TTC549 (cell line): ENCODE results near the gene TVP23A.

Experiments
- FAIRE-seq: peaks from 2 replicates; lab custom pipeline; 2012; peaks lifted over from hg19 to GRCh38; lab: Jason Lieb, UNC

Gene TVP23A

DNA sequence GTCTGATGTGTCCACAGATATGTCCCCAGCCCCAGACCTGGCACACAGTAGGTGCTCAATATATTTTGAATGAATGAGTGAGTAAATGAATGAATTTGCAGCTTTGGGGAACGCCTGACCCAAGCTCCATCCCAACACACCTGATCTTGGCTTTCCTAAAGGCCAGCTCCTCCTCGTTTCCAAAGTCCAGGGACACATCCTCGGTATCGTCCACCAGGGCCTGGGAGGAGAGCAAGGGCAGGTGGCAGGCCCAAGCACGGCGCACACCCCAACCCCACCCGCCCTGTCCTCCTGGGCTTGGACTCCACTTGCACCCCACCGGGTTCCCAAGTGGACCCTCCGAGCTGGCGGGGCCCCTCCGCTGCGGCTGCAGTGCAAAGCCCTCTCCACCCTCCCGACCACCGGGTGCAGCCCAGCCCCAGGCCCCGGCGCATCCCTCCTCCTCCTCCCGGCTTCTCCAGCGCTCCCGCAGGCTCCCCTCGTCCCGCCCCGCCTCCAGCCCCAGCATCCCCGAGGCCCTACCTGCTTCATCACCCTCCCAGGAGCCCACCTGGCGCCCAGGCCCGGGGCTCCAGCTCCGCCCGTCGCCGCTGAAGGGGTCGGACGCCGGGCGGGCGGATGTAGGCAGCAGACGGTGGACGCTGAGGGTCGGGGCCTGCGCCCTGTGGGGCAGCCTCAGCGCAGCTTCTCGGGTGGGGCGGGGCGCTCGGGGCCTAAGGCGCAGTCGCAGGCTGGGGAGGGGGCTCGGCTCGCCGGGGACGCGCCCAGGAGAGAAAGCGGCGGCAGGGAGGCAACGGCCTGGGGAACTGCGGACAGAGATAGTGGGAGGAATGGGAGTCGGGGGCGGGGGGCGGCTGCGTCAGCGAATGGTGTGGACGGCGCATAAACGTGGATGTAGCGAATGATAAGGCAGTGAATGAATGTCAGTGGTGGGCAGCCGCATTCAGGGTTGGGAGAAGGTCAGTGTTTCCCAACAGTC, at the start of gene TVP23A:
Gene TVP23A, minus strand, starts transcription at position 832 of the 979 bp plus-strand sequence. Its CDS starts 301 bp downstream, at position 531.
- no peak for FAIRE-seq

DNA sequence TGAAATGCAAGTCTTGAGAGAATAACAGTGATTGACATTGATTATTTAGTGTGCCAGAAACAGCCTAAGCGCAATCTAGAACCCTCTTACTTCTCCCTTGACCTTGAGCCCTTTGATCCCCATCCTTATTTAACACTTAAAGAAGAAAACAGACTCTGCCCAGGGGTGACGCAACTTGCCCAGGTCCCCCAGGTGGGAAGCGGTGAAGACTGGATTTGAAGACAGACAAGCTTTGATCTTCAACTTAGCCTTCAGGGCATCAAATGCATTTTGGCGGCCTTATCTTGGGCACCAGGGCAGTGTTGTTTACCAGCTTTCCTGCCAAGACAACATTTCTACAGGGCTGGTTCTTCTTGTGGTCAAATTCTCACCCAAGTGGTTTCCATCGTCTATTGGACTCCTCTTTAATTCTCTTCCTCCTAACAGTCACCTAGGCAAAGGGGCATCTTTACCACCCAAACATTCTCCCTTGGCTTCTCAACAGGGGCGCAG, 49.6 kb upstream of the TVP23A start:
- no peak for FAIRE-seq

DNA sequence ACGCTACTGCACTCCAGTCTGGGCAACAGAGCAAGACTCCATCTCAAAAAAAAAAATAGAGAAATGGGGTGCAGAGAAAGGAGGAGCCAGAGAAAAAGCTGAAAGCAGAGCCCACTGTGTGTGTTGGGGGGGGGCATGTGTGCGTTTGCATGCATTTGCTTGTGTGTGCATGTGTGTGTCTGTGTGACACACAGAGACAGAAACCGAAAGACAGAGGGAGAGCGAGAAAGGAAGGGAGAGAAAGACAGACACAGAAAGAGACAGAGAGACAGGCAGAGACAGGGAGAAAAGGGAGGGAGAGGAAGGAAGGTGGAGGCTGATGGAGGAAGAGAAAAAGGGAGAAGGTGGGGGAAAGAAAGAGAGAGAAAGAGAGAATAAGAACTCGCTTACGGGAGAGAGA, 48.6 kb upstream of the TVP23A start:
- no peak for FAIRE-seq

DNA sequence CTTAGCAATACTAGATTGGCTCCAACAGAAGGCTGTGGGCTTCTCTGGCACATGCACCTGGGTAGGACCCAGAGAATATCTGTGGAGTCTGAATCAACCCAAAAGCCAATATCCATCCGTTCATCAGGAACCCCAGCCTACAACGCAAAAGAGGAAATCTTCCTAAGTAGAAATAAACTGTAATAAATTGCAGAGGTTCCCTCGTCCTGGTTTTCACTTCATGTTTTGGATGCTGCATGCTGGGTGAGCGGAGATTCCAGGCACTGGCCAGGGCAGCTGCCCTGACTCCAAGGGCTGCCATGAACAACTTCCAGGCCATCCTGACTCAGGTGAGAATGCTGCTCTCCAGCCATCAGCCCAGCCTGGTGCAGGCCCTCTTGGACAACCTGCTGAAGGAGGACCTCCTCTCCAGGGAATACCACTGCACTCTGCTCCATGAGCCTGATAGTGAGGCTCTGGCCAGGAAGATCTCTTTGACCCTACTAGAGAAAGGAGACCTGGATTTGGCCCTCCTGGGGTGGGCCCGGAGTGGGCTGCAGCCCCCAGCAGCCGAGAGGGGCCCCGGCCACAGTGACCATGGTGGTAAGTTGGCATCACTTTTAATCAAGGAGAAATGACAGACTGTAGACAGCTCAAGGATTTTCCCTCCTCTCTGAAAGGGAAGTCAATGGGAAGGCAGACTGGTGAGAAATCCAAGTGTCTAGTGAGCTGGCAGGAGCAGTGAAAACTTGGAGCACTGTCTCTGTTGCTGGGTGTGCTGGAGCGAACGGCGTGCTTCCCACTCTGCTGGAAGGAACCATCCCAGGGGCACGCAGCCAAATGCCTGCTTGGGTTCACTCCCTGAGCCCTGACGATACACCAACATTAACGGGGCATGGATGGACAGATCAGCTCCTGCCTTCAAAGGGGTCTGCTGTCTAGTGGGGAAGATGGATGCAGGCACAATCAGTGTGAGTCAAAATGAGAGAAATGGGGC, 47.7 kb upstream of the TVP23A start:
- FAIRE-seq: no peak

DNA sequence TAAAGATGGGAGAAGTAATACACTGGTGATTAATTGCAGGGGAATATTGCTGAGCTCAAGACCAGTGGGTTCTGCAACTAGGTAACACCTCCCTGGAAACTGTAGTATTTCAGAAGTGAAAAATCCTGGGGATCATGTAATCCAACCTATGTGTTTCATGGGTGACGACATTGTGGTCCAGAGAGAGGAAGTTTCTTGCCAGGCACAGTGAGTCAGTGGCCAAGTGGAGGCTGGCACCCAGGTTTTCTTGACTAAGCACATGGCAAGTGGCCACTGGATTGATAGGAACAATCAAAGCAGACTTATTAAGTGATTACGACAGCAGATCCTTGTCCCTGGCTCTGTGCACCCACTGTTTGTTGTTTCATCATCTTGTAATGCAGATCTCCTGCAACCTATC, 43.8 kb upstream of the TVP23A start:
- no peak for FAIRE-seq

DNA sequence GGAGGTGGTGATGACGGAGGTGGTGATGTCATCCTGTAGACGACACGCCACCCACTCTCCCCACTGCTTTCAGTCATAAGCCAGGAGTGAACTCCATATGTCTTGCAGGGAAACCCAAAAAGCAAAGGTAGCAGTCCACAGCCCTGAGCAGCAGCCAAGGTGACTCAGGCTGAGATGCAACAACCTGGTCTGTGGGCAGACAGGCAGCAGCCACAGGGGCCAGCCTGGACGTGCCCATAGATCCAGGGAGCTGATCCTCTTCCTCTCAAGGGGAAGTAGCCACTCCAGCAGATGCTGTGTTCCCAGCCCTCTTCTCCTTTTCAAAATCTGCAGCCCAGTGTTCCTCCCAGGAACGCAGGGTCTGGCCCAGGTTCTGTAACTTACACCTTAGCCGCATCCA, 41.1 kb upstream of the TVP23A start:
- FAIRE-seq: no peak

DNA sequence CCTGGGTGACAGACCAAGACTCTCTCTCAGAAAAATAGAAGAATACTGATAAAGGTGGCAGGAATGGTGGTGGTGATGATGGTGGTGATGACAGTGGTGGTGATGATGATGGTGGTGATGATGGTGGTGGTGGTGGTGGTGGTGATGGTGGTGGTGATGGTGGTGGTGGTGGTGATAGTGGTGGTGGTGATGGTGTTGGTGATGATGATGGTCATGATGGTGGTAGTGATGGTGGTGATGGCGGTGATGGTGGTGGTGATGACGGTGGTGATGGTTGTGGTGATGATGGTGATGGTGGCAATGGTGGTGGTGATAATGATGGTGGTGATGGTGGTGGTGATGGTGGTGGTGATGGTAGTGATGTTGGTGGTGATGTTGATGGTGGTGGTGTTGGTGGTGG, 40.4 kb upstream of the TVP23A start:
- no peak for FAIRE-seq

DNA sequence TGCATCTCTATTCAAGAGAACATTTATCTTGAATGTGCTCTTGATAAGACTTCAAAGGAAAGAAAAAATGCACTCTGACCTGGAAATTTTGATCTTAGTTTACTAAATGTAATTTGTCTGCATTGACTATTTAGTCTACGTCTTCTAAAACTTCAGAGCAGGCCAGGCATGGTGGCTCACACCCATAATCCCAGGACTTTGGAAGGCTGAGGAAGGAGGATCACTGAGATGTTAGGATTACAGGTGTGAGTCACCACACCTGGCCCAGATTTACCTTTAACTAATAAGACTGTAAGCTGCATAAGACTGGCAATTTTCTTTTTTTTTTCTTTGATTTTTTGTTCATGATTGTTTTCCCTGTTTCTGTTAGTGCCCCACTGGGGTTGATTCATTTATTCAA, 39.6 kb upstream of the TVP23A start:
- FAIRE-seq: no peak

DNA sequence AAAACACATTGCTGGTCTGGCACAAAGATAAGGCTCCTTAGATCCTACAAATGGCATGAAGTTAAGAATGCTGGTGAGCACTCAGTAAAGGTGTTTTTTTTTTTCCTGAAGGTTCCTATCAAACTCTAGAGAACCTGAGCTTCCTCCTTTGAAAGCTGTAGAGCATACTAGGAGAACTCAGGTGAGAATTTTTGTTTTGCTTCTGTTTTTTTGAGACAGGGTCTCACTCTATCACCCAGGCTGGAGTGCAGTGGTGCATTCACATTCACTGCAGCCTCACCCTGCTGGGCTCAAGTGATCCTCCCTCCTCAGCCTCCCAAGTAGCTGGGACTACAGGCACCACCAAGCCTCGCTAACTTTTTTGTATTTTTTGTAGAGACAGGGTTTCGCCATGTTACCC, 37.4 kb upstream of the TVP23A start:
- no peak for FAIRE-seq

DNA sequence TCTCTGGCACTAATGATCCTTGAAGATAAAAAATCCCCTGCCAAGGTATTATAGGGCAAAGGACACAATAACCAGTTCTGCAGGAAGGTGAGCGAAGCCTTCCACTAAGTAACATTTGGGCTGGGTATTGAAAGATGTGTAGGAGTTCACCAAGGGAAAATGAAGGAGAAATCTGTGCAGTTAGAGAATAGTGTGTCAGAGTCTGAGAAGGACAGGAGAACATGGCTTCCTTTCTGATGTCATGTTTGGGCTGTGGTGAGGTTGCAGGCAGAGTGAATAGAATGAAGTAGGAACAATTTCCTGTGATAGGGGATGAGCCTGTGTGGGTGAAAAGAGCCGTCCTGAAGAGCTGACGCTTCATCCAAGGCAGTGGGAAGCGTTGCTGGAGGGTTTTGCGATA, 34.4 kb upstream of the TVP23A start:
- no peak for FAIRE-seq

DNA sequence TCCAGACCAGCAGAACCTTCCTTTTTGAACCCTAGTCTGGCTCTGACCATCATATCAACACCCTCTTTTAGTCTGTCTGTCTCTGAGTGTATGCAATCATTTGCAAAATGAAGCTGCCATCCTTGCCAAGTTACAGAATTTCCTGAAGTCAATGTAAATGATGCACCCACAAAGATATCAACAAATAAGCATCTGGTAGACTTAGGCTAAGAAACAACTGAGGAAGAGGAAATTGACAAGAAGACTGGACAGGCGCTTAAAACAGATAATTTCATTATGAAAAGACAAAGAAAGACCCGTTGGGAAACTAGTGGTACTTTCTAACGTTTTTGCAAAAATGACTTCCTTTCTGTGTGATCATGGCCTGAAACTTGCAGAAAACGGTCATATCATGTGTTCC, 33.7 kb upstream of the TVP23A start:
- FAIRE-seq: no peak

DNA sequence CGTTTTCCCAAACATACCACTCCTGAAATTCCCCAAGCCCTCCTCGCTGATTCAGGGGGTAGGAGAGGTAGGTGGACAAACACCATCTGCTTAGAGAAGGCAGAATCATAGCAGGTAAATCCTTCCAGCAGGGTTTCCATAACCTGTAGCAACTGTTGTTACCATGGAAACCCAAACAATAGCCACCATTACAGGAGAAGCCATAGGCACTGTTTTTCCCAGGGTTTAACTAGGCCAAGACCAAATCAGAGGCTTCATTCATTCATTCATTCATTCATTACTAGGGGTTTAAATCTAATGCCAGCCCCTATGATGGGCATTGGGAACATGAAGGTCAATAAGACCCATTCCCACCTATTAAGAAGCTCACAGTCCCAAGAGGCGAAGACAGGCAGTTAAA, 32.9 kb upstream of the TVP23A start:
- no peak for FAIRE-seq

DNA sequence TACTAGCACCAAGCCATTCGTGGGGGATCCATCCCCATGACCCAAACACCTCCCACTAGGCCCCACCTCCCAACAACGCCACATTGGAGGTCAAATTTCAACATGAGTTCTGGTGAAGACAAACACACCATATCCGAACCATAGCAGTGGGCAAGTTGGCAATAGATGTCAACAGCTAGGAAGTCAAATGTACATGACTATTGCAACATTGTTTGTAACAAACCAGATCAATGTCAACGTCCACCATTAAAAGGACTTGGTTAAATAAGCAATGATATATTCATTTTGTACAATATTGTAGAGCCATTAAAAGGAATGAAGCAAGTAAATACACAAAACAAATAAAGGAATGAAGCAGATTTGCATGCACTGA, 31.9 kb upstream of the TVP23A start:
- FAIRE-seq: no peak

DNA sequence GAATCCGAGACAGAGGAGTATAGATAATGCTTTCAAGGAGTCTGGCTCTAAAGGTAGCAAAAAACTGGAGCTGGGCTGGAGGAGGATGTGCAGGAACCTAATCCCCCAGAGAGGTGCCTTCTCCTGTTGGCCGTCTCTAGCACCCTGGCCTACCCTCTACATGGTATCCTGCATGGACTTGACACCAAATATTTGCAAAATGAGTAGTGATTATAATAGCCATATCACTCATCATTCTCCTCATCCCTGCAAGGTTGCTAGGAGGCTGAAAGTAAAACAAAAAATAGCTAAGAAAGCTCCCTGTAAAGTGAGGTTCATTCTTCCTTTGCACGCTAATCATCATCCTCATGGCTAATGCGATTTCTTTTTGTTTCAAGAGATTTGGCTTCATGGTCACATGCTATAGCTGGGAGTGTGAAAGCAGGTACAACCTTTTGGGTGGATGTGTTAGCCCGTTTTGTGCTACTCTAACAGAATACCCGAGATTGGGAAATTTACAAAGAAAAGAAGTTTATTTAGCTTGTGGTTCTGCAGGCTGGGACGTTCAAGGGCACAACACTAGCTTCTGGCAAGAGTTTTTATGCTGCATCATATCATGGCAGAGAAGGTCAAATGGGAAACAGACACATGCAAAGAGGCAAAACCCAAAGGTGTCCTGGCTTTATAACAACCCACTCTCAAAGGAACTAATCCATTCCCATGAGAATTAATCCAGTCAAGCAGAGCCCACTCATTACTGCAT, 31.3 kb upstream of the TVP23A start:
- FAIRE-seq: no peak

DNA sequence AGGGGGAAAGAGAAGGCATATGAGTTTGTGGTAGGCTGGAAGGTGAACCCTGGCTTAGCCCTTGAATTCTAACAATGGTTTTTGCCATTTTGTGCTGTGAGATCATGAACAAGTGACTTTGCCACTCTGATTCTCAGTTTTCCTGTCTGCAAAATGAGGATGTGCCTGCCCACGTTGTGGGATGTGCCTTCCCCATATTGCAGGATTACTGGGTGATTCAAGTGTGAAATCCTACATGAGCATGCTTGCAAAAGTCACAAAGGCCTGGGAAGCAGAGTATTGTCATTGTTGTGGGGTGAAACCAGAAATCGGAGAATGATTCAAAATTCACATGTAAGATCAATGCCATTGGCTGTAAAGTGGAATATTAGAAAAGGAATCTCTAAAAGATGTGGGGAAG, 28.6 kb upstream of the TVP23A start:
- FAIRE-seq: no peak

DNA sequence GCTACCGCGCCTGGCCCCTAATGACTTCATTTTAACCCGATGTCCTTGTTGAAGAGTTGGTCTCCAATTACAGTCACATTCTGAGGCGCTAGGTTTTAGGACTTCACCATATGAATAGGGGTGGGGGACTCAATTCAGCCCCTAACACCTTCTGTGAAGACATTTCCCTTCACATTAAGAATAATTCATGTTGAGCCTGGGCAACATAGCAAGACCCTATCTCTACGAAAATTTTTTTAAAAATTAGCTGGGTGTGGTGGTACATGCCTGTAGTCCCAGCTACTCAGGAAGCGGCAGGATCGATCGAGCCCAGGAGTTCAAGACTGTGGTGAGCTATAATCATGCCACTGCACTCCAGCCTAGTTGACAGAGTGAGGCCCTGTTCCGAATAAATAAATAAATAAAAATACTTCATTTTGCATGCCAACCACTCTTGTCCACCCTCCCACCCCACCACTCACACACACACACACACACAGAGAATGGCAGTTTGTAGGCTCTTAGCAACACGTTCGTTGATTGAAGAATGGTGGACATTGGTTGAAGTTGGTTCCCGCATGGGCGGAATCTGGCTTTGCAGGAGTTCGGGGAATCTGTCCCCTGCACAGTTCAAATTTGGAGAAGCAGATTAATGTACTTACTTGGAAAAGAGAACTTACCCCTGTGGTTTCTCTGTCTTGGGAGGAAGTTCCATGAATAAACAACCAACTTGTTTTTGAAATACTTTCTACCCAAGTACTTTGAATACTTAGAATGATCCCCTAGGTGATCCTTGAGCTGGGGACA, 27.8 kb upstream of the TVP23A start:
- no peak for FAIRE-seq

DNA sequence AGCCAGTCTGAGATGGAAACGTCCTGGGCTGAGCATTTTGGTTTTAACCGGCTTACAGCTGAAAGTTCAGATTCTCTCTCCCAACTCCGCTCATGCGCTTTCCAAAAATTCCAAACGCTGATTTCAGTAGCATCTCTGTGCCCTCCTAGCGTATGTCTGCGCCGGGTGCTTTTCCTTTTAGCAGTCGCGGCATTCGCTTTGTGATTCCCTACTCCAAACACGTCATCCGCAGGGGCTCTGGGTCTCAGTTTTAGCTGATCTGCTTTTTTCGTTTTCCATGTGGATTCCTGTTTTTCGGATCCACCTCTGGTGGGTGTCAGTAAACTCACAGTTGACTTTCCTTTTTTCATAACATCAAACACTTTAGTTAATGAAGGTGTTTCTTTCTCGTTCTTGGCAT, 22.1 kb upstream of the TVP23A start:
- FAIRE-seq: no peak

DNA sequence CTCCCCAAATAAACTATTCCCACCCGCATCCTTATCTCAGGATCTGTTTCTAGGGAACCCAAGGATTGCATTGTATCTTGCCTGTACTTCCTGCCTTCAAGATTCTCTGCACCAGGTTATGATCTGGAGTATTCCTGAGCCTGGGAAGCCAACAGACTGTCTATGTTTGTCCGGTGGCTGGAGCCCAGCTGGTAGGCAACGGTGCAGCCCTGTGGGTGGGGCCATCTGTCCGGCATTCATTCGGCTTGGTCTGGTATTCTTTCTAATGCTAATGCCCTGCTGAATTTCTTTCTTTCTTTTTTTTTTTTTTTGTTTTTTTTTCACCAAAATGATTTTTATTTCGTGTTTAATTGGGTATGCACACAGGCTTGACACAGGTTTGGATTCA, 20.7 kb upstream of the TVP23A start:
- FAIRE-seq: no peak

DNA sequence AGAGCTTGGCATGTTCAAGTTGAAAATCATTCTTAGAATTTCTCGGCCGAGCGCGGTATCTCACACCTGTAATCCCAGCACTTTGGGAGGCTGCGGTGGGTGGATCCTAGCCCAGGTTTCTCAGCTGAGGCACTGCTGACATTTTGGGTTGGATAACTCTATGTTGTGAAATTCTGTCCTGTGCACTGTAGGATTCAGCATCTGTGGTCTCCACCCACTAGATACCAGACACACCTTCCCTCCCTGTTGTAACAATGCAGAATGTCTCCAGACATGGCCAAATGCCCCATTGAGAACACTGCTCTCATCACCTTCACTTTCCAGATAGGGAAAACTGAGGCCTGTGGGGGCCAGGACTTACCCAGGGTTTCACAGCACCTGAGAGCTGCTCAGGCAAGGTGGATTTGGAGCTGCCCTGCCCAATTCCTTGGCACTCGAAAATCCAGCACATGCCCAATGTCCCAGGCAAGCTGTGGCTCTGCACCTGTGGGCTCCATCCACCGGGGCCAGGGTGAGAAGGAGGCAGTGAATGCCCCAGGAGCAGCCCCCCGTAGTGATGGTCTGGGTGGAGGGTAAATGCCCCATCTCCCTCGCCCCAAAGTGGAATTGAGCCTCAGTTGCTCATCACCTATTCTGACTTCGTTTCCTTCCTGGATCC, 20.2 kb upstream of the TVP23A start:
- no peak for FAIRE-seq

DNA sequence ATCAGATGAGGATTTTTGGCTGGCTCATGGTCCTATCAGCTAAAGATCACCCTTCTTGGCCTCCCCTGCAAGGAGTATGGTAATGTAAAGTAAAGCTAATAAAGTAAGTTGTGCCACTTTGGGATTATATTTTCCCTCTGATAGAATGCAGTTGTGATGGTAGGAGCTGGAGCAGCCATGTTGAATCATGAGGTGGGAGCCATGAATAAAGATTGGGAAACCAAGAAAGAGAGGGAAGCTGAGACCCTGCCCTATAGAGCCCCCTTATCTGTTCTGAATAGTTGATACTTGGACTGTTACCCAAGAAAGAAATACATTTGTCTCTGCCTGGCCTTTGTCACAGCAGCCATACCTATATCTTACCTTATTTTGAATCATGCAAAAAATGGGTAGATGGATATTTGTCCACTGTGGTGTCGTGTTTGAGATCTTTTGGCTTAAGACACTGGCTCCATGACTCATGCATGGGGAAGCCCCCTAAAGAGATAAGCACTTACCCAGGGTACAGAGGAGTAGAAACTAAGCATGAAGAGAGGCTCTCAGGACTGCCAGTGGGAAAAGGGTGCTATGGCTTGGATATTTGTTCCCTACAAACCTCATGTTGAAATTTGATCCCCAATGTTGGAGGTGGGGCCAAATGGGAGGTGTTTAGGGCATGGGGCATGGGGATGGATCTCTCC, 17.7 kb upstream of the TVP23A start:
- FAIRE-seq: no peak
